CD4-positive, CD25-positive, alpha-beta regulatory T cell (primary cell): Measurements from ENCODE around the gene POGZ. TPM values are rescaled to one million over a fixed set of nuclear protein-coding genes. Genes with fewer than 3 reads are reported as not detected.
A peak's percentile ranks its signal among the peaks of the same experiment; 100 is the strongest.

Experiments used
- ATAC-seq, 2 donors: fragments of 150-1000 bp; cut with Tn5 transposase; one replicate each; pipeline ENCODE4 v1.10.0; 2021; ENCODE audit warnings: low read depth in 2 of 2, moderate number of reproducible peaks in 2 of 2, moderate library complexity in 1 of 2
- DNase-seq, 3 donors: peaks; one replicate each; pipeline versions ENCODE4 v3.0.0 to v3.0.0-alpha.2; 2012 to 2022; ENCODE audit warnings: mixed read lengths in 1 of 3
- H3K27ac ChIP-seq: one replicate; pipeline ENCODE4 v1.7.0; 2013; ENCODE audit warnings: mild to moderate bottlenecking, low read length; ENCODE audit not compliant: insufficient read depth, poor library complexity, severe bottlenecking
- H3K27me3 ChIP-seq: one replicate; pipeline ENCODE4 v1.7.0; 2013; ENCODE audit warnings: low read length; ENCODE audit not compliant: control insufficient read depth, insufficient read depth
- H3K36me3 ChIP-seq: one replicate; pipeline ENCODE4 v1.7.0; 2013; ENCODE audit warnings: mild to moderate bottlenecking, low read length, moderate library complexity; ENCODE audit not compliant: control insufficient read depth, insufficient read depth
- H3K4me1 ChIP-seq: 2 replicates; pipeline ENCODE4 v1.7.0; 2013; ENCODE audit warnings: mild to moderate bottlenecking, low read length; ENCODE audit not compliant: insufficient read depth, control insufficient read depth, poor library complexity, severe bottlenecking
- H3K4me3 ChIP-seq: one replicate; pipeline ENCODE4 v1.7.0; 2013; ENCODE audit warnings: low read depth, mild to moderate bottlenecking, low read length, moderate library complexity
- H3K9me3 ChIP-seq, 2 experiments: 1 replicate in 1 of 2; 2 replicates in 1 of 2; pipeline ENCODE4 v1.7.0; 2013; ENCODE audit warnings: low read length in 2 of 2, mild to moderate bottlenecking in 1 of 2, moderate library complexity in 1 of 2; ENCODE audit not compliant: control insufficient read depth in 2 of 2
- H3K27ac Mint-ChIP-seq, 3 donors: one replicate each; pipeline ENCODE4 v1.8.0; 2020 to 2022; ENCODE audit warnings: mild to moderate bottlenecking in 3 of 3, mixed read lengths in 3 of 3, moderate library complexity in 2 of 3
- H3K27me3 Mint-ChIP-seq: one replicate; pipeline ENCODE4 v1.8.0; 2022; ENCODE audit warnings: mild to moderate bottlenecking, mixed read lengths
- H3K36me3 Mint-ChIP-seq: one replicate; pipeline ENCODE4 v1.8.0; 2020; ENCODE audit warnings: mixed read lengths
- H3K4me1 Mint-ChIP-seq, 4 donors: one replicate each; pipeline ENCODE4 v1.8.0; 2020 to 2022; ENCODE audit warnings: mixed read lengths in 4 of 4, mild to moderate bottlenecking in 1 of 4
- H3K4me3 Mint-ChIP-seq, 4 donors: one replicate each; pipeline ENCODE4 v1.8.0; 2020 to 2022; ENCODE audit warnings: mild to moderate bottlenecking in 4 of 4, mixed read lengths in 4 of 4, moderate library complexity in 3 of 4
- H3K9me3 Mint-ChIP-seq, 7 donors: one replicate each; pipeline ENCODE4 v1.8.0; 2020 to 2022; ENCODE audit warnings: mixed read lengths in 7 of 7, mild to moderate bottlenecking in 3 of 7, moderate library complexity in 2 of 7
- polyA plus RNA-seq, 4 donors: library from polyadenylated mRNA; unstranded; fragments of 300-500 nt; fragmentation: Illumina TruSeq; gene quantifications; one replicate each; pipeline ENCODE4 v1.2.3, GENCODE V29; 2021
- total RNA-seq: library from RNA; stranded (reverse); gene quantifications from one replicate; pipeline ENCODE4 v1.2.3, GENCODE V29; 2022

The POGZ gene
- total and polyA plus RNA-seq, 5 donors from 2014 or later: 5.2 to 141 (median 6.5) TPM

- Histone ChIP-seq H3K27me3 (no peaks in the 10 kb centered on the region), H3K4me1 (no peaks in the 10 kb centered on the region), H3K9me3 (no peaks in the 10 kb centered on the region), H3K36me3 (no peaks in the 10 kb centered on the region), H3K27ac (no peak overlapping the region), H3K4me3 (no peak overlapping the region)
- H3K36me3 Mint-ChIP-seq: no peaks in the 10 kb centered on the region
- no peak overlapping the region for H3K27ac Mint-ChIP-seq
- no peak for DNase-seq
- peaks cover 0 to 4% (median 0%) of the 10 kb centered on the region in 4 donors for H3K4me1 Mint-ChIP-seq
- H3K9me3 Mint-ChIP-seq: no peaks in the 10 kb centered on the region
- ATAC-seq: no peak
- peaks cover 16% of the 10 kb centered on the region for H3K27me3 Mint-ChIP-seq
- H3K4me3 Mint-ChIP-seq: no peak overlapping the region
Measured at GRCh38 chr1:151501474-151501873, 42.2 kb upstream of the POGZ start.

GRCh38 chr1:151499930-151500329, 40.6 kb upstream of the POGZ start:
- no peak overlapping the region for H3K4me3 ChIP-seq
- Mint-ChIP-seq H3K4me3 (no peak overlapping the region), H3K4me1 (no peaks in the 10 kb centered on the region), H3K9me3 (no peaks in the 10 kb centered on the region), H3K27ac (no peak overlapping the region), H3K27me3 (peaks cover 9% of the 10 kb centered on the region), H3K36me3 (no peaks in the 10 kb centered on the region)
- no peaks in the 10 kb centered on the region for H3K4me1 ChIP-seq
- H3K9me3 ChIP-seq: no peaks in the 10 kb centered on the region
- DNase-seq (no peak), ATAC-seq (no peak)
- H3K27me3 ChIP-seq: no peaks in the 10 kb centered on the region
- H3K36me3 ChIP-seq: no peaks in the 10 kb centered on the region
- no peak overlapping the region for H3K27ac ChIP-seq

GRCh38 chr1:151499365-151499764, 40.1 kb upstream of the POGZ start:
- Histone ChIP-seq H3K4me3 (no peak overlapping the region), H3K9me3 (no peaks in the 10 kb centered on the region), H3K4me1 (no peaks in the 10 kb centered on the region), H3K27ac (no peak overlapping the region), H3K36me3 (no peaks in the 10 kb centered on the region), H3K27me3 (no peaks in the 10 kb centered on the region)
- ATAC-seq (no peak), DNase-seq (no peak)
- H3K36me3 Mint-ChIP-seq: no peaks in the 10 kb centered on the region
- H3K27me3 Mint-ChIP-seq: peaks cover 9% of the 10 kb centered on the region
- H3K4me1 Mint-ChIP-seq: no peaks in the 10 kb centered on the region
- no peak overlapping the region for H3K4me3 Mint-ChIP-seq
- H3K9me3 Mint-ChIP-seq: no peaks in the 10 kb centered on the region
- no peak overlapping the region for H3K27ac Mint-ChIP-seq

GRCh38 chr1:151495316-151495715, 36.0 kb upstream of the POGZ start:
- no peak overlapping the region for H3K27ac Mint-ChIP-seq
- DNase-seq: no peak
- Histone ChIP-seq H3K27ac (no peak overlapping the region), H3K9me3 (no peaks in the 10 kb centered on the region), H3K27me3 (no peaks in the 10 kb centered on the region), H3K4me1 (no peaks in the 10 kb centered on the region), H3K4me3 (no peak overlapping the region), H3K36me3 (no peaks in the 10 kb centered on the region)
- no peak for ATAC-seq
- no peaks in the 10 kb centered on the region for H3K4me1 Mint-ChIP-seq
- no peak overlapping the region for H3K4me3 Mint-ChIP-seq
- H3K36me3 Mint-ChIP-seq: no peaks in the 10 kb centered on the region
- H3K9me3 Mint-ChIP-seq: no peaks in the 10 kb centered on the region
- H3K27me3 Mint-ChIP-seq: peaks cover 6% of the 10 kb centered on the region

- H3K36me3 ChIP-seq: no peaks in the 10 kb centered on the region
- Mint-ChIP-seq H3K4me3 (peak overlapping the region in 1 of 4 donors; percentile 73), H3K27me3 (peaks cover 6% of the 10 kb centered on the region), H3K4me1 (no peaks in the 10 kb centered on the region), H3K9me3 (no peaks in the 10 kb centered on the region), H3K36me3 (no peaks in the 10 kb centered on the region), H3K27ac (no peak overlapping the region)
- no peak overlapping the region for H3K4me3 ChIP-seq
- no peaks in the 10 kb centered on the region for H3K27me3 ChIP-seq
- no peaks in the 10 kb centered on the region for H3K9me3 ChIP-seq
- DNase-seq (no peak), ATAC-seq (peak in 1 of 2 donors; percentile 31)
- H3K27ac ChIP-seq: no peak overlapping the region
- no peaks in the 10 kb centered on the region for H3K4me1 ChIP-seq
Measured at GRCh38 chr1:151494741-151495281, 35.5 kb upstream of the POGZ start.

GRCh38 chr1:151493042-151493441, 33.7 kb upstream of the POGZ start:
- DNase-seq (no peak), ATAC-seq (no peak)
- no peaks in the 10 kb centered on the region for H3K9me3 ChIP-seq
- no peak overlapping the region for H3K27ac Mint-ChIP-seq
- H3K36me3 Mint-ChIP-seq: no peaks in the 10 kb centered on the region
- H3K4me1 ChIP-seq: no peaks in the 10 kb centered on the region
- no peak overlapping the region for H3K27ac ChIP-seq
- no peaks in the 10 kb centered on the region for H3K27me3 ChIP-seq
- H3K27me3 Mint-ChIP-seq: peaks cover 11% of the 10 kb centered on the region
- H3K36me3 ChIP-seq: no peaks in the 10 kb centered on the region
- no peaks in the 10 kb centered on the region for H3K9me3 Mint-ChIP-seq
- H3K4me3 ChIP-seq: no peak overlapping the region
- no peak overlapping the region for H3K4me3 Mint-ChIP-seq
- no peaks in the 10 kb centered on the region for H3K4me1 Mint-ChIP-seq

- no peaks in the 10 kb centered on the region for H3K27me3 ChIP-seq
- no peaks in the 10 kb centered on the region for H3K4me1 ChIP-seq
- H3K4me3 ChIP-seq: no peak overlapping the region
- H3K36me3 Mint-ChIP-seq: no peaks in the 10 kb centered on the region
- no peak for DNase-seq
- no peak overlapping the region for H3K27ac ChIP-seq
- H3K4me1 Mint-ChIP-seq: no peaks in the 10 kb centered on the region
- H3K27ac Mint-ChIP-seq: no peak overlapping the region
- no peaks in the 10 kb centered on the region for H3K9me3 ChIP-seq
- peaks cover 11% of the 10 kb centered on the region for H3K27me3 Mint-ChIP-seq
- no peaks in the 10 kb centered on the region for H3K9me3 Mint-ChIP-seq
- no peak overlapping the region for H3K4me3 Mint-ChIP-seq
- no peaks in the 10 kb centered on the region for H3K36me3 ChIP-seq
- no peak for ATAC-seq
Measured at GRCh38 chr1:151492120-151492519, 32.8 kb upstream of the POGZ start.

- Mint-ChIP-seq H3K4me1 (no peaks in the 10 kb centered on the region), H3K27ac (no peak overlapping the region), H3K27me3 (peaks cover 11% of the 10 kb centered on the region), H3K36me3 (no peaks in the 10 kb centered on the region), H3K9me3 (peaks cover 0 to under 1% (median 0%) of the 10 kb centered on the region in 7 donors), H3K4me3 (no peak overlapping the region)
- Histone ChIP-seq H3K4me3 (no peak overlapping the region), H3K36me3 (no peaks in the 10 kb centered on the region), H3K9me3 (no peaks in the 10 kb centered on the region), H3K27me3 (no peaks in the 10 kb centered on the region), H3K4me1 (no peaks in the 10 kb centered on the region), H3K27ac (no peak overlapping the region)
- ATAC-seq: no peak
- no peak for DNase-seq
Measured at GRCh38 chr1:151491641-151492040, 32.3 kb upstream of the POGZ start.
